Osteocyte (in vitro differentiated cells): Measurements from ENCODE around the gene RIMKLB. TPM values are rescaled to one million over a fixed set of nuclear protein-coding genes. Genes with fewer than 3 reads are reported as not detected.

Source experiments
- DNase-seq: peaks from one replicate; pipeline ENCODE4 v3.0.0; 2021; ENCODE audit warnings: mixed read lengths; ENCODE audit not compliant: unreplicated experiment; ENCODE audit errors: extremely low spot score
- H3K27ac Mint-ChIP-seq: one replicate; pipeline ENCODE4 v1.8.0; 2021; ENCODE audit warnings: mild to moderate bottlenecking, mixed read lengths; ENCODE audit not compliant: unreplicated experiment
- H3K27me3 Mint-ChIP-seq: one replicate; pipeline ENCODE4 v1.8.0; 2021; ENCODE audit warnings: mixed read lengths; ENCODE audit not compliant: unreplicated experiment
- H3K36me3 Mint-ChIP-seq: one replicate; pipeline ENCODE4 v1.8.0; 2021; ENCODE audit warnings: mixed read lengths; ENCODE audit not compliant: unreplicated experiment
- H3K4me1 Mint-ChIP-seq: one replicate; pipeline ENCODE4 v1.8.0; 2021; ENCODE audit warnings: mixed read lengths; ENCODE audit not compliant: unreplicated experiment
- H3K4me3 Mint-ChIP-seq: one replicate; pipeline ENCODE4 v1.8.0; 2021; ENCODE audit warnings: mild to moderate bottlenecking, moderate library complexity, mixed read lengths; ENCODE audit not compliant: unreplicated experiment
- H3K9me3 Mint-ChIP-seq: one replicate; pipeline ENCODE4 v1.8.0; 2021; ENCODE audit warnings: mixed read lengths; ENCODE audit not compliant: unreplicated experiment
- CTCF ChIP-seq: fragments of 200-600 bp; sonication (generic); IDR thresholded peaks from 2 replicates; pipeline ENCODE4 v1.5.0; 2021; ENCODE audit warnings: antibody characterized with exemption, mild to moderate bottlenecking, moderate library complexity
- total RNA-seq: library from RNA; stranded (reverse); gene quantifications from 2 replicates; pipeline ENCODE4 v1.2.1, GENCODE V29; 2021

RIMKLB gene
- total RNA-seq, 1 donor from 2014 or later, result 32.5 TPM

- Mint-ChIP-seq H3K27me3 (peaks cover 9% of the 10 kb centered on the region), H3K4me1 (peaks cover 2% of the 10 kb centered on the region)
- DNase-seq, result no peak
These were observed 36.0 kb upstream of the RIMKLB start for GRCh38 chr12:8661751-8662150.

GRCh38 chr12:8662593-8662992, 35.2 kb upstream of the RIMKLB start, which contains the start of gene MFAP5:
Gene MFAP5 (minus strand): TSS chr12:8662826. CDS start chr12:8662104, 722 bp downstream.
- Mint-ChIP-seq H3K4me1 (peaks cover 2% of the 10 kb centered on the region), H3K27me3 (peaks cover 10% of the 10 kb centered on the region), H3K9me3 (no peaks in the 10 kb centered on the region), H3K4me3 (no peak within 1 kb of the TSS), H3K36me3 (no peaks in the 10 kb centered on the region), H3K27ac (no peak within 1 kb of the TSS)
- no peak for TF ChIP-seq CTCF
- DNase-seq, result no peak

More at GRCh38 chr12:8661751-8662150, 36.0 kb upstream of the RIMKLB start:
- Mint-ChIP-seq H3K4me3 (no peak overlapping the region), H3K36me3 (no peaks in the 10 kb centered on the region), H3K27ac (no peak overlapping the region), H3K9me3 (no peaks in the 10 kb centered on the region)
- no peak for TF ChIP-seq CTCF

- DNase-seq, result no peak
- peaks cover 11% of the 10 kb centered on the region for H3K27me3 Mint-ChIP-seq
- peaks cover 2% of the 10 kb centered on the region for H3K4me1 Mint-ChIP-seq
- H3K36me3 Mint-ChIP-seq, result no peaks in the 10 kb centered on the region
- no peaks in the 10 kb centered on the region for H3K9me3 Mint-ChIP-seq
- no peak overlapping the region for H3K27ac Mint-ChIP-seq
- no peak for TF ChIP-seq CTCF
- H3K4me3 Mint-ChIP-seq, result no peak overlapping the region
These were observed 33.4 kb upstream of the RIMKLB start for GRCh38 chr12:8664228-8664913.

GRCh38 chr12:8665759-8666158, 32.0 kb upstream of the RIMKLB start:
- Mint-ChIP-seq H3K27ac (no peak overlapping the region), H3K4me3 (no peak overlapping the region), H3K36me3 (no peaks in the 10 kb centered on the region), H3K4me1 (peaks cover 2% of the 10 kb centered on the region), H3K27me3 (peaks cover 11% of the 10 kb centered on the region), H3K9me3 (no peaks in the 10 kb centered on the region)
- no peak for TF ChIP-seq CTCF
- DNase-seq, result no peak

- DNase-seq, result no peak
- Mint-ChIP-seq H3K36me3 (no peaks in the 10 kb centered on the region), H3K27ac (no peak overlapping the region), H3K9me3 (no peaks in the 10 kb centered on the region), H3K27me3 (peaks cover 13% of the 10 kb centered on the region), H3K4me1 (peaks cover 2% of the 10 kb centered on the region), H3K4me3 (no peak overlapping the region)
- TF ChIP-seq CTCF, result no peak
These were observed 30.5 kb upstream of the RIMKLB start for GRCh38 chr12:8667270-8667669.
